Measurements from ENCODE around the gene DOK5.

DOK5 gene

DNA sequence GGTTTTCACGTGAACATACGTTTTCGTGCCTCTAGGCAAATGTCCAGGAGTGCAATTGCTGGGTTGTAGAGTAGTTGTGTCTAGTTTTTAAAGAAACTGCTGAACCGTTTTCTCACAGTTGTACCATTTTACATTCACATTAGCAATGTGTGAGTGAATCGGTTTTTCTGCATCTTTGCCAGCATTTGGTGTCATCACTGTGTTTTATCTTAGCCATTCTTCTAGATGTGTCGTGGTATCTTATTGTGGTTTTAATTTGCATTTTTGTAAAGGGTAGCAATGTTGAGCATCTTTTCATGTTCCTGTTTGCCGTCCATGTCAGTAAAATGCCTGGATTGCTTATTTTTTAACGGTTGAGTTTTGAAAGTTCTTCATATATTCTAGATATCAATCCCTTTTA, 10.2 kb downstream of the DOK5 start:
- Histone ChIP-seq H3K79me2 (ENCODE audit: insufficient read depth, low read length) (no peaks in the 10 kb centered on the region), H3K4me2 (ENCODE audit: low read depth, low read length, poor library complexity, severe bottlenecking) (no peak overlapping the region), H3K27ac (ENCODE audit: low read depth, low read length) (no peak overlapping the region), H3K4me3 (ENCODE audit: insufficient read depth, low read length, poor library complexity, severe bottlenecking) (no peak overlapping the region), H2AFZ (ENCODE audit: low read depth, low read length, severe bottlenecking) (no peak overlapping the region), H3K9ac (ENCODE audit: low read length) (no peak overlapping the region), H4K20me1 (ENCODE audit: low read depth, low read length) (no peaks in the 10 kb centered on the region), H3K36me3 (ENCODE audit: low read length) (no peaks in the 10 kb centered on the region), H3F3A (ENCODE audit: insufficient read depth) (no peaks in the 10 kb centered on the region), H3K27me3 (ENCODE audit: low read length) (no peaks in the 10 kb centered on the region), H3K9me2 (replicated peaks; ENCODE audit: insufficient read depth, low read length) (no peaks in the 10 kb centered on the region), H3K9me3 (ENCODE audit: insufficient read depth, low read length) (no peaks in the 10 kb centered on the region)
- TF ChIP-seq EZH2phosphoT487 (conservative IDR thresholded peaks at IDR 0.05; ENCODE audit: low read length), result no peak
- TF ChIP-seq, protein P1, sequence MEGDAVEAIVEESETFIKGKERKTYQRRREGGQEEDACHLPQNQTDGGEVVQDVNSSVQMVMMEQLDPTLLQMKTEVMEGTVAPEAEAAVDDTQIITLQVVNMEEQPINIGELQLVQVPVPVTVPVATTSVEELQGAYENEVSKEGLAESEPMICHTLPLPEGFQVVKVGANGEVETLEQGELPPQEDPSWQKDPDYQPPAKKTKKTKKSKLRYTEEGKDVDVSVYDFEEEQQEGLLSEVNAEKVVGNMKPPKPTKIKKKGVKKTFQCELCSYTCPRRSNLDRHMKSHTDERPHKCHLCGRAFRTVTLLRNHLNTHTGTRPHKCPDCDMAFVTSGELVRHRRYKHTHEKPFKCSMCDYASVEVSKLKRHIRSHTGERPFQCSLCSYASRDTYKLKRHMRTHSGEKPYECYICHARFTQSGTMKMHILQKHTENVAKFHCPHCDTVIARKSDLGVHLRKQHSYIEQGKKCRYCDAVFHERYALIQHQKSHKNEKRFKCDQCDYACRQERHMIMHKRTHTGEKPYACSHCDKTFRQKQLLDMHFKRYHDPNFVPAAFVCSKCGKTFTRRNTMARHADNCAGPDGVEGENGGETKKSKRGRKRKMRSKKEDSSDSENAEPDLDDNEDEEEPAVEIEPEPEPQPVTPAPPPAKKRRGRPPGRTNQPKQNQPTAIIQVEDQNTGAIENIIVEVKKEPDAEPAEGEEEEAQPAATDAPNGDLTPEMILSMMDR (IDR thresholded peaks at IDR 0.05; ENCODE audit: insufficient read depth, low read length, poor library complexity, severe bottlenecking), result no peak

GRCh38 chr20:54486585-54486984, 11.2 kb downstream of the DOK5 start:
- no peaks in the 10 kb centered on the region for H3K79me2 ChIP-seq (ENCODE audit: insufficient read depth, low read length)
- no peak overlapping the region for H3K9ac ChIP-seq (ENCODE audit: low read length)
- H2AFZ ChIP-seq (ENCODE audit: low read depth, low read length, severe bottlenecking), result no peak overlapping the region
- no peaks in the 10 kb centered on the region for H3K27me3 ChIP-seq (ENCODE audit: low read length)
- TF ChIP-seq, protein P1 (IDR thresholded peaks at IDR 0.05; ENCODE audit: insufficient read depth, low read length, poor library complexity, severe bottlenecking), result no peak
- no peak for TF ChIP-seq EZH2phosphoT487 (conservative IDR thresholded peaks at IDR 0.05; ENCODE audit: low read length)
- no peak overlapping the region for H3K4me3 ChIP-seq (ENCODE audit: insufficient read depth, low read length, poor library complexity, severe bottlenecking)
- no peaks in the 10 kb centered on the region for H3K36me3 ChIP-seq (ENCODE audit: low read length)
- no peaks in the 10 kb centered on the region for H3K9me3 ChIP-seq (ENCODE audit: insufficient read depth, low read length)
- no peak overlapping the region for H3K27ac ChIP-seq (ENCODE audit: low read depth, low read length)
- H3K4me2 ChIP-seq (ENCODE audit: low read depth, low read length, poor library complexity, severe bottlenecking), result no peak overlapping the region
- no peaks in the 10 kb centered on the region for H4K20me1 ChIP-seq (ENCODE audit: low read depth, low read length)
- no peaks in the 10 kb centered on the region for H3K9me2 ChIP-seq (replicated peaks; ENCODE audit: insufficient read depth, low read length)
- no peaks in the 10 kb centered on the region for H3F3A ChIP-seq (ENCODE audit: insufficient read depth)

DNA sequence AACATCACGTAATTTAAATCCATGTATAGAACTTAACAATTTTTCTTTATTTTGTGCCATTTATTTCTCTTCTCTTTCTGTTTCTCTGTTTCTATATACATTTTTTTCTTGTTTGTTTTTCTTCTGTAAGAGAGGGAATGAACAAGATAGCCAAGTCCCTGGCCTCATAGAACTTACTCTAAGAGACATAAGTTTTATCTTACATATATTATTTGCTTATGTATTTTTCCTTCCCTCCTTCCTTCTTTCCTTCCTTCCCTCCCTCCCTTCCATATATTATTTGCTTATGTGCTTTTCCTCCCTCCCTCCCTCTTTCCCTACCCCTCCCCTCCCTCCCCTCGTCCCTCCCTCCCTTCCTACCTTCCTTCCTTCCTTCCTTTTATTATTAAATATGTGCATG, 13.0 kb downstream of the DOK5 start:
- TF ChIP-seq, protein P1 (IDR thresholded peaks at IDR 0.05; ENCODE audit: insufficient read depth, low read length, poor library complexity, severe bottlenecking), result no peak
- no peak for TF ChIP-seq EZH2phosphoT487 (conservative IDR thresholded peaks at IDR 0.05; ENCODE audit: low read length)
- H4K20me1 ChIP-seq (ENCODE audit: low read depth, low read length), result no peaks in the 10 kb centered on the region
- H3K36me3 ChIP-seq (ENCODE audit: low read length), result no peaks in the 10 kb centered on the region
- H3K4me3 ChIP-seq (ENCODE audit: insufficient read depth, low read length, poor library complexity, severe bottlenecking), result no peak overlapping the region
- no peak overlapping the region for H3K9ac ChIP-seq (ENCODE audit: low read length)
- H3K27me3 ChIP-seq (ENCODE audit: low read length), result no peaks in the 10 kb centered on the region
- no peaks in the 10 kb centered on the region for H3K9me3 ChIP-seq (ENCODE audit: insufficient read depth, low read length)
- H3K79me2 ChIP-seq (ENCODE audit: insufficient read depth, low read length), result no peaks in the 10 kb centered on the region
- H3K27ac ChIP-seq (ENCODE audit: low read depth, low read length), result no peak overlapping the region
- no peak overlapping the region for H2AFZ ChIP-seq (ENCODE audit: low read depth, low read length, severe bottlenecking)
- no peaks in the 10 kb centered on the region for H3F3A ChIP-seq (ENCODE audit: insufficient read depth)
- no peak overlapping the region for H3K4me2 ChIP-seq (ENCODE audit: low read depth, low read length, poor library complexity, severe bottlenecking)
- no peaks in the 10 kb centered on the region for H3K9me2 ChIP-seq (replicated peaks; ENCODE audit: insufficient read depth, low read length)

All from SU-DHL-6 (cell line).